Activated T-helper 2 cell treated with anti-CD3 and anti-CD28 coated beads, Interferon-gamma antibody, Interleukin-2, Interleukin-4, amounts not matched to agents 10 μg/mL and 5 μg/mL and 100 μg/mL, durations not matched to agents 14 hours and 24 hours and 36 hours (primary cell): ENCODE results near the gene COL20A1. TPM values are rescaled to one million over a fixed set of nuclear protein-coding genes. Genes with fewer than 3 reads are reported as not detected.

Experiments used
- DNase-seq: peaks from one replicate; pipeline ENCODE4 v3.0.0; 2021; ENCODE audit warnings: low spot score
- H3K27ac Mint-ChIP-seq: one replicate; pipeline ENCODE4 v1.8.0; 2021; ENCODE audit warnings: mixed read lengths
- H3K27me3 Mint-ChIP-seq: one replicate; pipeline ENCODE4 v1.8.0; 2021; ENCODE audit warnings: low read depth, mixed read lengths
- H3K36me3 Mint-ChIP-seq: one replicate; pipeline ENCODE4 v1.8.0; 2021; ENCODE audit warnings: low read depth, mixed read lengths
- H3K4me1 Mint-ChIP-seq: one replicate; pipeline ENCODE4 v1.8.0; 2021; ENCODE audit warnings: low read depth, mixed read lengths
- H3K4me3 Mint-ChIP-seq: one replicate; pipeline ENCODE4 v1.8.0; 2021; ENCODE audit warnings: low read depth, mild to moderate bottlenecking, moderate library complexity, mixed read lengths
- H3K9me3 Mint-ChIP-seq: one replicate; pipeline ENCODE4 v1.8.0; 2021; ENCODE audit warnings: mixed read lengths
- intact Hi-C: fragments of 100-400 bp; cut with micrococcal nuclease; formaldehyde crosslinking; loops from one replicate; pipeline ENCODE4 v1.15.1; 2023
- total RNA-seq: library from RNA; stranded (reverse); gene quantifications from 2 replicates; pipeline ENCODE4 v1.2.3, GENCODE V29; 2022

Gene COL20A1
- total RNA-seq, 1 donor from 2014 or later, result not detected

DNA sequence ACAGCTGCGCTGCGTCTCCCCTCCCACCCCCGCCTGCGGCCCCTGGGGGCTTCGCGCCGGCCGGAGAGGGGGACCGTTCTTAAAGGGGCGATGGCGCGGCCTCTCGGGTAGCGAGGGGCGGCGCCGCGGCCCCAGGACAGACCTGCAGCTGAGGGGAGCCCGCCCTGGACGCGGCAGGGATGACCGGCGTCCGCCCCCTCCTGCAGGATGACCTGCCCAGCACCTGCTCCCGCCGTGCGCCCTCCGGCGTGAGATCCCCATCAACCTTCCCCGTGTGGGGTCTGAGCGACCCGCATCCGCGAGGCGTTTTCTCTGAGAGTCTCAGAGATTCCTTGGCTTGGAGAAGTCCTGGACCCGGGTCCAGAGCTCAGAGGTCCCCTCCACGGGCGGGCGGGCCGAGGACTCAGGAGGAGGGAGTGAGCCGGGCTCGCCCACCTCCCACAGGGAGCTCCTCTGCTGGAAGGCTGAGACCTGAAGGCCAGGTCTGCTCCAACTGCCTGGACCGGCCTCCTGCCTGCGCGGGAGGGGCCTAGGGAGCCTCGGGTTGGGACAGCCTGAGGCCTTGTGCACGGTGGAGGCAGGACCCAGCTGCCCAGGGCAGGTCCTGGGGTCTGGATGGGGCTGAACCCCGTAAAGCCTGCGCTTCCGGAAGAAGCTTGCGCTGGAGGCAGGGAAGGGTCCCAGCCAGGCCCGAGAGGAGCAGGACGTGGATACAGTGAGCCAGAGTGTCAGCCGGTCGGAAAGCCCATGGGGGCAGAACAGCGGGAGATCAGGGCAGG, 38.2 kb upstream of the COL20A1 start:
- no peaks in the 10 kb centered on the region for H3K36me3 Mint-ChIP-seq
- intact Hi-C loops, result no loop called here
- DNase-seq, result no peak
- H3K4me1 Mint-ChIP-seq, result no peaks in the 10 kb centered on the region
- peaks cover 40% of the 10 kb centered on the region for H3K27me3 Mint-ChIP-seq
- no peak overlapping the region for H3K4me3 Mint-ChIP-seq
- no peak overlapping the region for H3K27ac Mint-ChIP-seq
- H3K9me3 Mint-ChIP-seq, result no peaks in the 10 kb centered on the region

DNA sequence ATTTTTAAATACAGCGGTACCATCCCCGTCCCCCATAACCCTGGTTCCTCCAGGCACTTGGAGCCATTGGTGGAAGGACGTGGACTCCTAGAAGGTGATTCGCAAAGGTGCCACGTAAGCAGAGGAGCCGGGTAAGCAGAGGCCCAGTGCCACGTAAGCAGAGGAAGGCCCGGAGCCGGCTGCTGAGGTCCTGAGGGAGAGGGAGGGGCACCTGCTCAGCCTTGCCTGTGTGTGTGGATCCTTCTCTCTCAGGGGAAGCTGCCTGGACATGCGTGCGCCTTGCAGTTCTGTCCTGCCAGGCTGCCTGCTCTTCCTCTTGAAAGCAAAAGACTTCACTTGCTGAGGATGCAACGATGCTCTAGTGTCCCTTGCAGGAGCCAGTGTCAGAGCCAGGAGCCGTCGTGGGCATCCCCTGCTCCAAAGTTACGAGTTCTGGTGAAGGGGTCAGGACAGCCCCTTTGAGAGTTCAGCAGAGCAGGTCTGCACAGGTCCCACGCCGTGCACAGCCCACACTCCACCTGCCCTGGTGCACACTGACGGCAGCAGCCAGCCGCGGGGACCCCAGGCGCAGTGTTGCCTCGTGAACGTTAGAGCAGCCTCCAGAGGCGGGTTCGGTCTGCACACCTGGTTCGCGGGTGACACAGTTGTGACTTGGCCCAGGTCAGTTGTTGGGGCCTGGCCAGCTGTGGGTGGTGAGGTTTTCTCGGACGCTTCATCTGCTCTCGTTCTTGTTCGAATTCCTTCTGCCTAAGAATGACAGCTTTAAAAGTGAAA, 36.9 kb upstream of the COL20A1 start:
- no peaks in the 10 kb centered on the region for H3K9me3 Mint-ChIP-seq
- DNase-seq, result no peak
- no peaks in the 10 kb centered on the region for H3K4me1 Mint-ChIP-seq
- intact Hi-C loops, result no loop called here
- peaks cover 38% of the 10 kb centered on the region for H3K27me3 Mint-ChIP-seq
- no peak overlapping the region for H3K27ac Mint-ChIP-seq
- H3K36me3 Mint-ChIP-seq, result no peaks in the 10 kb centered on the region
- no peak overlapping the region for H3K4me3 Mint-ChIP-seq

DNA sequence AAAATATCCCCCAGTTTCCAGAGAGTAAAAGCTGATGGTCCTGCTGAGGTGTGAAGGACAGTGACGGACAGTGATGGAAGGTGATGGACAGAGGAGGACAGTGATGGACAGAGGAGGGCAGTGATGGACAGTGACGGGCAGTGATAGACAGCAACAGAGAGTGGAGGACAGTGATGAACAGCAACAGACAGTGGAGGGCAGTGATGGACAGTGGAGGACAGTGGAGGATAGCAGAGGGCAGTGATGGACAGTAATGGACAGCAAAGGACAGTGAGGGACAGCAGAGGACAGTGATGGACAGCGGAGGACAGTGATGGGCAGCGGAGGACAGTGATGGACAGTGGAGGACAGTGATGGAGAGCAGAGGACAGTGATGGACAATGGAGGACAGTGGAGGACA, 36.0 kb upstream of the COL20A1 start:
- no peak overlapping the region for H3K27ac Mint-ChIP-seq
- H3K9me3 Mint-ChIP-seq, result no peaks in the 10 kb centered on the region
- intact Hi-C loops, result no loop called here
- no peak overlapping the region for H3K4me3 Mint-ChIP-seq
- peaks cover 36% of the 10 kb centered on the region for H3K27me3 Mint-ChIP-seq
- DNase-seq, result no peak
- H3K4me1 Mint-ChIP-seq, result no peaks in the 10 kb centered on the region
- no peaks in the 10 kb centered on the region for H3K36me3 Mint-ChIP-seq

DNA sequence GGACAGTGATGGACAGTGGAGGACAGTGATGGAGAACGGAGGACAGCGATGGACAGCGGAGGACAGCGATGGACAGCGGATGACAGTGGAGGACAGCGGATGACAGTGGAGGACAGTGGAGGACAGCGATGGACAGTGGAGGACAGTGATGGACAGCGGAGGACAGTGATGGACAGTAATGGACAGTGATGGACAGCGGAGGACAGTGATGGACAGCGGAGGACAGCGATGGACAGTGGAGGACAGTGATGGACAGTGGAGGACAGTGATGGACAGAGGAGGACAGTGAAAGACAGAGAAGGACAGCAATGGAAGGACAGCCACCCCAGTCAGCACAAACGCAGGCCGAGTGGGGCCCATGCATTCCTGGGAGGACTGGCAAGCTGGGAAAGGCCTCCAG, 35.4 kb upstream of the COL20A1 start:
- intact Hi-C loops, result no loop called here
- H3K9me3 Mint-ChIP-seq, result no peaks in the 10 kb centered on the region
- DNase-seq, result no peak
- no peak overlapping the region for H3K4me3 Mint-ChIP-seq
- H3K4me1 Mint-ChIP-seq, result no peaks in the 10 kb centered on the region
- H3K27me3 Mint-ChIP-seq, result peaks cover 33% of the 10 kb centered on the region
- H3K36me3 Mint-ChIP-seq, result no peaks in the 10 kb centered on the region
- H3K27ac Mint-ChIP-seq, result no peak overlapping the region

DNA sequence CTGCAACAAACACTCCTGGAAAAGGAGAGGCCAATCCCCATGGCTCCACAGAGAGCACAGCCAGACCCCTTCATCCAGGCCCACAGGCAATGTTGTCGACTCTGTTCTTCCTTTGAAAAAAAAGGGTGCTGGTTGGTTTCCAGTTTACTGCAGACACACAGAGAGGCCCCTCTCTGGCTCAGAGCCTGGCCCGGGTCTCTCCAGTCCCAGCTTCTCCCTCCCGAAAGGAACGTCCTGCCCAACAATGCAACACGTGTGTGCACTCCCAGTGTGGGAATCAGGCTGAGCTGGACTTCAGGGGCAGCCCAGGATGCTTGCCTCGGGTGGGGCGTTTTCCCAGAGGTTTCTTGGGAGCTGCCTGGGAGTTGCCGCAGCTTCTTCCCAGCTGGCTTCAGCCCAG, 34.2 kb upstream of the COL20A1 start:
- Mint-ChIP-seq H3K27ac (no peak overlapping the region), H3K9me3 (no peaks in the 10 kb centered on the region), H3K27me3 (peaks cover 24% of the 10 kb centered on the region), H3K4me3 (no peak overlapping the region), H3K36me3 (no peaks in the 10 kb centered on the region), H3K4me1 (no peaks in the 10 kb centered on the region)
- intact Hi-C loops, result no loop called here
- no peak for DNase-seq

DNA sequence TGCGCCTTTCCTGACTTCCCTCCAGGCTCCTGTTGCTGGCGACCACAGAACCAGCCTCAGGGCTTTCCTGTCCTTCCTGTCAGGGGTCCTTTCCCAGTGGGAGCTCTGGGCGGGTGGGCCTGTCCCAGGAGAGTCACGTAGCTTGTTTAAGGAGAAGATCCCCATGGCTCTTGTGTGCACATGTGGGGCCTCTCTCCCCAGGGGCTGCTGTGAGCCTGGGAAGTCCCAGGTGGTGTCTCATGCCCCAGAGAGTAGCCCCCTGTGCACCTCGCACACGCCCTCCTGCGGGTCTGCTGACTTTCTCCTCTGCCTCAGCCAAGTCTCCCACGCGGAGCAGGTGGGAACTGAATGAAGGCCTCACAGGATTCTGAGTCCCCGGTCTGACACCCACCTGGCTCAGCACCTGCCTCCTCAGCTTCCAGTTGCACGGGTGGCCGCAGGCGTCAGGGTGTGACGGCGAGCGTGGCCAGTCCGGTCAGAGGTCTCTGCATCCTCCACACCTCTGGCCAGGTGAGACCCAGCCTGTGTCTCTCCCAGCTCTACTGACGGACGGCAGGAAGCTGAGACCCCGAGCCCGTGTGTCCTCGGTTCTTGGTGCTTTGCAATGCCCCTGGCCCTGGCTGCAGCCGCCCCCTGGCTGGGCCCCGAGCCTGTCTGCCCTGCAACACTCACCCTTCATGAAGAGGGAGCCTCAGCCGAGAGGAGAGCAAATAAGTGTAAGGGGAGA, 33.1 kb upstream of the COL20A1 start:
- no peak for DNase-seq
- H3K27me3 Mint-ChIP-seq, result peaks cover 27% of the 10 kb centered on the region
- intact Hi-C loops, result no loop called here
- H3K9me3 Mint-ChIP-seq, result no peaks in the 10 kb centered on the region
- H3K4me1 Mint-ChIP-seq, result no peaks in the 10 kb centered on the region
- no peaks in the 10 kb centered on the region for H3K36me3 Mint-ChIP-seq
- H3K27ac Mint-ChIP-seq, result no peak overlapping the region
- no peak overlapping the region for H3K4me3 Mint-ChIP-seq

DNA sequence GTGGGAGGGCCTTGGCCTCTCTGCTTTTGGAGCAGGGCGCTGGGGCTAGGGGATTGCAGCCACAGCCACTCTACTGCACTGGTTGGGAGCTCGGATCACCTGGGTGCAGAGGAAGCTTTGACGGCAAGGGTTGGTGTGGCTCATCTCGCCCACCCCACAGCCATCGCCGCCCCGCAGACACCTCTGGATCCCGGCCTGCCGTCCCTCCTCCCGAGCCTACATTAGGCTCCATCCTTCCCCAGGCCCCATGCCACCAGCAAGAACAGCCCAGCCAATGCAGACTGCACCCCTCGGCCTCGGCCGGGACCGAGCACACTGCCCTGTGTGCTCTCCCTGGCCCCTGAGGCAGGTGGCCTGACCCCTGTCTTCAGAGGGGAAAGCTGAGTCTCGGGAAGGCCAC, 32.5 kb upstream of the COL20A1 start:
- Mint-ChIP-seq H3K9me3 (no peaks in the 10 kb centered on the region), H3K4me1 (no peaks in the 10 kb centered on the region), H3K27me3 (peaks cover 21% of the 10 kb centered on the region), H3K4me3 (no peak overlapping the region), H3K27ac (no peak overlapping the region), H3K36me3 (no peaks in the 10 kb centered on the region)
- DNase-seq, result no peak
- intact Hi-C loops, result no loop called here

DNA sequence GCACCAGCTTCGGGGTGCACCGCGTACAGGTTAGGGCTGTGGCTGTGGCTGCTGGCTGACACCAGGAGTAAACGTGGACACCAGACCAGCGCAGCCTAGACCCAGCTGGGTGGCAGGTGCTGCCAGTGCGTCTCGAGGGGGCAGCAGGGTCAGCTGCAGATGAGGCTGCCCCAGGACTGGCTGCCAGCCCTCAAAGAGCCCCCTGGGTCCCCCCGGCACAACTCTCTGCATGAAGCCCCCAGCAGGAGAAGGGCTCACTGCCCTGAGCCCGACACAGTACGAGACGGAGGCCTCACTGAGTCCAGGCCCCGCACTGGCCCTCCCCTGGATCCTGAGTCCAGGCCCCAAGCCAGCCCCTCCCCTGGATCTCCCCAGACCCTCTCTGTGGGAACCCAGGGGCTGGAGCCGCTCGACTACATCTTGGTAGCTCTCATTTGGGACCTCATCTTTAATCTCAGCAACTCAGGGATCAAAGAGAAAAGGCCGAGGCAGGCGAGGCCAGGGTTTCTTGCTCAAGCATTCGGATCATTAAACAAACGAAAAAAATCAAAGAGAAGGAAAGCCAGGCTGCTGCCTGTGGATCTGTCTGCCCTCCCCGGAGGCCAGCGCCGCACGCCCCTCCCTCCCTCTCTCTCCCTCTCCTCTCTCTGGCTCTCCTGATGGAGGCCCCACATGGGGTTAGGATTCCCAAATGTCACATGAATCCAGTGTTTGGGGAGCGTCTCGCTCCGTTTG, 31.8 kb upstream of the COL20A1 start:
- DNase-seq, result no peak
- no peaks in the 10 kb centered on the region for H3K4me1 Mint-ChIP-seq
- intact Hi-C loops, result no loop called here
- H3K27me3 Mint-ChIP-seq, result peaks cover 16% of the 10 kb centered on the region
- no peaks in the 10 kb centered on the region for H3K36me3 Mint-ChIP-seq
- H3K27ac Mint-ChIP-seq, result no peak overlapping the region
- no peaks in the 10 kb centered on the region for H3K9me3 Mint-ChIP-seq
- H3K4me3 Mint-ChIP-seq, result no peak overlapping the region

DNA sequence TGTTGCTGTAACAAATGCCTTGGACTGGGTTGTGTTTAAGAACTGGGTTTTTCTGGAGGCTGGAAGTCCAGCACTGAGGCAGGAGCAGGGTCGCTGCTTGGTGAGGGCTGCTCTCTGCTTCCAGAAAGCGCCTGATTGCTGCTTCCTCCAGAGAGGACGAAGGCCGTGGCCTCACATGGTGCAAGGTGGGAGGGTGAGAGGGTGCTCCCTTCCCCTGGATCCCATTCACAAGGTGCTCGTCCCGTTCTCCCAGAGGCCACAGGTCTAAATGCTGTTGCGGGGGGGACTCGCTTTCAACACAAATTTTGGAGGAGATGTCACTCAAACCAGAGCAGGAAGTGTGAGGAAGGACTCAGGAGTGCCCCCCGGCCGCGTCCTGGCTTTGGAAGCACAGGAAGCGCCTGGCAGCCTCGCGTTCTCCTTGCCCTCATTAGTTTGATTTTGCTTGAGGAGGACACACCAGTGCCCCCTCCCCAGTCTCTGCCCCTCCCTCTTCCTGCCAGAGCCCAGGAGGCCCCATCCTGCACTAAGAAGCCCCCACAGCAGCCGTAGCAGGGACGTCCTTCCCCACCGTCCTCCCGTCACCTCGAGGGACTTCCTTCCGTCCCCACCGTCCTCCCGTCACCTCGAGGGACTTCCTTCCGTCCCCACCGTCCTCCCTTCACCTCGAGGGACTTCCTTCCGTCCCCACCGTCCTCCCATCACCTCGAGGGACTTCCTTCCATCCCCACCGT, 31.0 kb upstream of the COL20A1 start:
- H3K36me3 Mint-ChIP-seq, result no peaks in the 10 kb centered on the region
- H3K27me3 Mint-ChIP-seq, result peaks cover 9% of the 10 kb centered on the region
- no peaks in the 10 kb centered on the region for H3K9me3 Mint-ChIP-seq
- intact Hi-C loops, result no loop called here
- H3K4me3 Mint-ChIP-seq, result no peak overlapping the region
- no peaks in the 10 kb centered on the region for H3K4me1 Mint-ChIP-seq
- DNase-seq, result no peak
- no peak overlapping the region for H3K27ac Mint-ChIP-seq

DNA sequence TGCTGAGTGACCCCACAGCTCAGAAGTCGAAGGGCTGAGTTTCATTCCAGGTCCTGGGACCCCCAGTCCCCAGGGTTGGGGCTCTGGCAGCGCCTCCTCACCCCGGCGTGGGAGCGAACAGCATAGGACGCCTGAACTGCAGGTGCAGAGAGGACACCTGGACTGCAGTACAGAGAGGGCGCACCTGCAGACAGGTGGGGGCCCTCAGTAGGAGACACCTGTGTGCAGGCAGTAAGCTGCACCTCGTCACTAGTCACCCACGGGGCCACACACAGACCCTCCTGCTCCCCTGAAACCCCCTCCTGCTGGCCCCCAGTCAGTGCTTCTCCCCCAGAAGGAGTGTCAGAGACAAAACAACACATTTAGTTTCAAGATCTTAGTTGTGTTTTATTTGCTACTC, 30.1 kb upstream of the COL20A1 start:
- no peaks in the 10 kb centered on the region for H3K9me3 Mint-ChIP-seq
- intact Hi-C loops, result no loop called here

DNA sequence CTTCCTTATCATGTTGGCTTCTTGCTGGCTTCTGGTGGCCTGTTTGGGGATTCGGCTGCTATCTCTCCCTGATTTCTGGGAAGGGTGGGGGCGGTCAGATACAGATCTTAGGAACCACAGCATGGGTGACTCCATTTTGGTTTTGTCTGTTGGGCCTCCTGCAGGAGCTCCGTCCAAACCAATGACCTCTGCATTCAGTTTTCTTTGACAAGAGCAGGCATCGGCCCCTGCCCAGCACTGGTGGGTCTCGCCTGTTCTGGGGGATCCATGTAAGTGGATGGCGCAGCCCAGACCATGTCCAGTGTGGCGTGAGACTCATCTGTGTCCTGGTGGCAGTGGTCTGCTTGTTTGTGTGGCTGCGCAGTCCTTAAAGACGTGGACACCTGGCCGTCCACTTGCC, 29.0 kb upstream of the COL20A1 start:
- H3K27me3 Mint-ChIP-seq, result peaks cover 8% of the 10 kb centered on the region
- no peak overlapping the region for H3K27ac Mint-ChIP-seq
- H3K4me1 Mint-ChIP-seq, result no peaks in the 10 kb centered on the region
- DNase-seq, result no peak
- H3K9me3 Mint-ChIP-seq, result no peaks in the 10 kb centered on the region
- intact Hi-C loops, result no loop called here
- no peaks in the 10 kb centered on the region for H3K36me3 Mint-ChIP-seq
- no peak overlapping the region for H3K4me3 Mint-ChIP-seq

More for the DNA sequence above, 30.1 kb upstream of the COL20A1 start:
- Mint-ChIP-seq H3K4me3 (no peak overlapping the region), H3K27ac (no peak overlapping the region), H3K27me3 (peaks cover 8% of the 10 kb centered on the region), H3K4me1 (no peaks in the 10 kb centered on the region), H3K36me3 (no peaks in the 10 kb centered on the region)
- no peak for DNase-seq

DNA sequence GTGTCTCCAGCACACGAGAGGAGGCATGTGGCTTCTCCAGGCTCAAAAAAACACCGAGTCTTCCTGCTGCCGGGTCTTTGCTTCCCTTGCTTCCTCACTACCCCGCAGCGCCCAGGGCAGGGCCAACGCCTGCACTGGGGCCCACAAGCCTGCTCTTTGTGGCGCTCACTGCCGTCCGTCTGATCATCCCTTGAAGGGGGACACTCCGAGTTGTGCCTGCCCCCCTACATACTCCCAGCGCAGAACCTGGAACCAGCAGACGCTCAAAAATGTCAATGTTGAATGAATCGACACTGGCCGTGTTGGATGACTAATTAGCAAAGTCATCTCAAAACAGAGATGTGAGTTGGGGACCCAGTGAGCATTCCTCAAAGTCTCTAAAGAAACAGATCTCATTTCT, 28.5 kb upstream of the COL20A1 start:
- Mint-ChIP-seq H3K27ac (no peak overlapping the region), H3K9me3 (no peaks in the 10 kb centered on the region), H3K4me3 (no peak overlapping the region), H3K4me1 (no peaks in the 10 kb centered on the region), H3K27me3 (peaks cover 8% of the 10 kb centered on the region), H3K36me3 (no peaks in the 10 kb centered on the region)
- intact Hi-C loops, result no loop called here
- no peak for DNase-seq
